H1 (cell line): ENCODE results near the gene HNRNPAB. TPM values are rescaled to one million over a fixed set of nuclear protein-coding genes. Genes with fewer than 3 reads are reported as not detected.

Experiments used
- CTCF ChIA-PET: fragments of 300-600 bp; sonication (Branson Sonifier 250); formaldehyde crosslinking; loops from one replicate; lab custom pipeline; 2021; ENCODE audit not compliant: partially characterized antibody; lab: Charles Lee
- POLR2A ChIA-PET: fragments of 300-600 bp; sonication (Branson Sonifier 250); formaldehyde crosslinking; loops from one replicate; lab custom pipeline; 2021; ENCODE audit warnings: inconsistent platforms; ENCODE audit not compliant: partially characterized antibody; lab: Charles Lee
- DNase-seq, 2 experiments: peaks; one replicate each; pipeline versions ENCODE4 v3.0.0 to v3.0.0-alpha.2; 2010 to 2022; ENCODE audit warnings: low spot score in 2 of 2, low read depth in 1 of 2, mixed read lengths in 1 of 2
- FAIRE-seq: peaks from 2 replicates; lab custom pipeline; 2011; peaks lifted over from hg19 to GRCh38; lab: Jason Lieb, UNC
- H2AFZ ChIP-seq: 2 replicates; pipeline ENCODE4 v1.8.1; 2012; ENCODE audit warnings: low read length, inconsistent platforms
- H2AK5ac ChIP-seq: 2 replicates; pipeline ENCODE4 v1.6.1; 2013; ENCODE audit warnings: low read depth, low read length
- H2BK120ac ChIP-seq: replicated peaks from 2 replicates; pipeline ENCODE3; 2013; ENCODE audit warnings: low read depth, low read length, inconsistent platforms
- H2BK12ac ChIP-seq: 2 replicates; pipeline ENCODE4 v1.6.1; 2013; ENCODE audit warnings: low read depth, low read length
- H2BK15ac ChIP-seq: 2 replicates; pipeline ENCODE4 v1.6.1; 2013; ENCODE audit warnings: low read length
- H2BK20ac ChIP-seq: 2 replicates; pipeline ENCODE4 v1.6.1; 2013; ENCODE audit warnings: low read length
- H2BK5ac ChIP-seq: 2 replicates; pipeline ENCODE4 v1.6.1; 2013; ENCODE audit warnings: low read depth, low read length
- H3K14ac ChIP-seq: 2 replicates; pipeline ENCODE4 v1.6.1; 2013; ENCODE audit warnings: inconsistent platforms; ENCODE audit not compliant: insufficient read length
- H3K18ac ChIP-seq: 2 replicates; pipeline ENCODE4 v1.6.1; 2013; ENCODE audit warnings: low read length; ENCODE audit errors: extremely low read depth
- H3K23ac ChIP-seq: 2 replicates; pipeline ENCODE4 v1.6.1; 2013; ENCODE audit warnings: inconsistent platforms; ENCODE audit not compliant: insufficient read length
- H3K23me2 ChIP-seq: 2 replicates; pipeline ENCODE4 v1.6.1; 2013; ENCODE audit warnings: low read depth, low read length
- H3K27ac ChIP-seq: 2 replicates; pipeline ENCODE4 v1.6.1; 2011; ENCODE audit warnings: low read depth, low read length, inconsistent platforms
- H3K27me3 ChIP-seq, 4 experiments: replicated peaks in 1 of 4; 1 replicate in 1 of 4; 2 replicates in 3 of 4; pipeline versions ENCODE4 v1.6.1 to v1.8.1; 2011 to 2013; ENCODE audit warnings: low read length in 3 of 4, mild to moderate bottlenecking in 3 of 4, inconsistent platforms in 2 of 4, mixed read lengths in 2 of 4, moderate library complexity in 1 of 4; ENCODE audit not compliant: control insufficient read depth in 3 of 4, insufficient read depth in 3 of 4; ENCODE audit errors: extremely low read depth in 1 of 4
- H3K36me3 ChIP-seq, 4 experiments: 2 replicates each; pipeline versions ENCODE4 v1.6.1 to v1.8.1; 2011 to 2013; ENCODE audit warnings: mild to moderate bottlenecking in 4 of 4, low read length in 3 of 4, moderate library complexity in 2 of 4, control low read depth in 1 of 4, inconsistent platforms in 1 of 4; ENCODE audit not compliant: insufficient read depth in 4 of 4, control insufficient read depth in 2 of 4
- H3K4ac ChIP-seq: replicated peaks from 2 replicates; pipeline ENCODE3; 2013; ENCODE audit warnings: low read length, low read depth, mixed read lengths, inconsistent platforms; ENCODE audit not compliant: insufficient read length
- H3K4me1 ChIP-seq, 4 experiments: replicated peaks in 1 of 4; 1 replicate in 1 of 4; 2 replicates in 3 of 4; pipeline versions ENCODE4 v1.6.1 to v1.8.1; 2011 to 2013; ENCODE audit warnings: low read length in 3 of 4, inconsistent platforms in 2 of 4, mixed read lengths in 1 of 4; ENCODE audit not compliant: insufficient read depth in 4 of 4, control insufficient read depth in 3 of 4
- H3K4me2 ChIP-seq, 2 experiments: 2 replicates each; pipeline versions ENCODE4 v1.6.1 to v1.8.1; 2011 to 2013; ENCODE audit warnings: low read depth in 2 of 2, low read length in 2 of 2, control low read depth in 1 of 2, inconsistent platforms in 1 of 2, mild to moderate bottlenecking in 1 of 2; ENCODE audit not compliant: insufficient read depth in 1 of 2
- H3K4me3 ChIP-seq, 4 experiments: fragments of 200-600, 300-600 bp in 1 of 4; sonication (generic), shearing (Covaris generic), sonication (Bioruptor Twin) in 1 of 4; 2 replicates each; pipeline versions ENCODE4 v1.5.1 to v1.8.1; 2011 to 2016; ENCODE audit warnings: low read length in 4 of 4, low read depth in 3 of 4, control low read depth in 2 of 4, inconsistent platforms in 2 of 4, mild to moderate bottlenecking in 2 of 4, mixed read lengths in 1 of 4, moderate library complexity in 1 of 4; ENCODE audit not compliant: insufficient read depth in 2 of 4; ENCODE audit errors: extremely low read depth in 1 of 4
- H3K56ac ChIP-seq: replicated peaks from 2 replicates; pipeline ENCODE3; 2013; ENCODE audit warnings: low read depth, mild to moderate bottlenecking, mixed read lengths, low read length, inconsistent platforms; ENCODE audit not compliant: insufficient read length
- H3K79me1 ChIP-seq: 2 replicates; pipeline ENCODE4 v1.6.1; 2013; ENCODE audit warnings: low read depth, low read length, control low read depth
- H3K79me2 ChIP-seq, 2 experiments: 2 replicates each; pipeline versions ENCODE4 v1.6.1 to v1.8.1; 2012 to 2013; ENCODE audit warnings: low read length in 2 of 2, mild to moderate bottlenecking in 2 of 2, inconsistent platforms in 1 of 2; ENCODE audit not compliant: insufficient read depth in 2 of 2, control insufficient read depth in 1 of 2
- H3K9ac ChIP-seq, 4 experiments: replicated peaks in 1 of 4; 1 replicate in 1 of 4; 2 replicates in 3 of 4; pipeline versions ENCODE4 v1.6.1 to v1.8.1; 2011 to 2013; ENCODE audit warnings: low read depth in 3 of 4, low read length in 3 of 4, control low read depth in 2 of 4, mild to moderate bottlenecking in 2 of 4, moderate library complexity in 2 of 4, inconsistent platforms in 1 of 4; ENCODE audit errors: extremely low read depth in 1 of 4
- H3K9me3 ChIP-seq, 2 experiments: 2 replicates each; pipeline versions ENCODE4 v1.6.1 to v1.8.1; 2012 to 2013; ENCODE audit warnings: mild to moderate bottlenecking in 2 of 2, moderate library complexity in 2 of 2, control low read depth in 1 of 2, inconsistent platforms in 1 of 2, low read depth in 1 of 2, low read length in 1 of 2, mixed read lengths in 1 of 2; ENCODE audit not compliant: insufficient read depth in 2 of 2
- H4K20me1 ChIP-seq, 2 experiments: replicated peaks in 1 of 2; 2 replicates each; pipeline versions ENCODE3 to v1.8.1; 2011 to 2013; ENCODE audit warnings: inconsistent platforms in 2 of 2, low read length in 2 of 2, mild to moderate bottlenecking in 1 of 2; ENCODE audit not compliant: insufficient read depth in 2 of 2, control insufficient read depth in 1 of 2
- H4K5ac ChIP-seq: 2 replicates; pipeline ENCODE4 v1.6.1; 2013; ENCODE audit warnings: low read length, low read depth, mixed read lengths, inconsistent platforms; ENCODE audit not compliant: insufficient read length
- H4K8ac ChIP-seq: 2 replicates; pipeline ENCODE4 v1.8.0; 2013; ENCODE audit warnings: mild to moderate bottlenecking, moderate library complexity, low read length, inconsistent platforms; ENCODE audit not compliant: insufficient read depth; ENCODE audit errors: extremely low read depth
- H4K91ac ChIP-seq: replicated peaks from 2 replicates; pipeline ENCODE3; 2013; ENCODE audit warnings: low read length, mixed read lengths, inconsistent platforms; ENCODE audit not compliant: insufficient read length
- EP300 ChIP-seq, 2 experiments: IDR thresholded peaks; 1 replicate in 1 of 2; 2 replicates in 1 of 2; pipeline ENCODE4 v1.6.1; 2011 to 2012; ENCODE audit warnings: low read depth in 2 of 2, low read length in 2 of 2, mild to moderate bottlenecking in 2 of 2, borderline replicate concordance in 1 of 2, inconsistent platforms in 1 of 2, moderate library complexity in 1 of 2
- GABPA ChIP-seq: IDR thresholded peaks from 2 replicates; pipeline ENCODE4 v1.6.1; 2011; ENCODE audit warnings: mild to moderate bottlenecking, low read length, moderate library complexity, borderline replicate concordance; ENCODE audit not compliant: insufficient read depth
- KDM1A ChIP-seq: fragments of 200-600, 300-600 bp; sonication (generic); IDR thresholded peaks from 2 replicates; pipeline ENCODE4 v1.7.1; 2016; ENCODE audit warnings: mild to moderate bottlenecking, low read length, borderline replicate concordance
- KDM5A ChIP-seq: fragments of 200-600 bp; IDR thresholded peaks from 2 replicates; pipeline ENCODE4 v1.7.1; 2012; ENCODE audit warnings: mild to moderate bottlenecking, low read length, inconsistent platforms, mixed read lengths
- POLR2AphosphoS5 ChIP-seq: IDR thresholded peaks from 2 replicates; pipeline ENCODE4 v1.6.1; 2011; ENCODE audit warnings: low read depth, low read length
- SAP30 ChIP-seq: fragments of 300-600 bp; sonication (generic); IDR thresholded peaks from 2 replicates; pipeline ENCODE4 v1.7.1; 2012; ENCODE audit warnings: low read length, moderate library complexity, mild to moderate bottlenecking, inconsistent platforms; ENCODE audit not compliant: insufficient read depth, insufficient replicate concordance
- SP1 ChIP-seq: IDR thresholded peaks from 2 replicates; pipeline ENCODE4 v1.6.1; 2011; ENCODE audit warnings: low read depth, low read length
- TAF1 ChIP-seq: IDR thresholded peaks from 2 replicates; pipeline ENCODE4 v1.6.1; 2011; ENCODE audit warnings: mild to moderate bottlenecking, low read depth, low read length
- TAF7 ChIP-seq: optimal IDR thresholded peaks from 2 replicates; pipeline ENCODE3; 2011; ENCODE audit warnings: low read depth, mild to moderate bottlenecking, inconsistent platforms, low read length, moderate library complexity, borderline replicate concordance
- TEAD4 ChIP-seq: IDR thresholded peaks from 2 replicates; pipeline ENCODE4 v1.6.1; 2012; ENCODE audit warnings: low read depth, low read length, inconsistent platforms, mixed read lengths
- WGBS, 2 experiments: shearing (Covaris generic) in 1 of 2; methylation state at CpG; one replicate each; pipeline versions ENCODE4 v1.1.6 to v1.1.7; 2013 to 2015; ENCODE audit warnings: low lambda C conversion rate in 2 of 2, mixed read lengths in 2 of 2, inconsistent platforms in 1 of 2, low coverage in 1 of 2, missing lambda C conversion rate in 1 of 2; ENCODE audit not compliant: insufficient replicate concordance in 2 of 2, insufficient coverage in 1 of 2, insufficient read length in 1 of 2; ENCODE audit errors: extremely low coverage in 1 of 2, missing lambda C conversion rate in 1 of 2; 5-methylcytosine and 5-hydroxymethylcytosine counted together
- polyA plus RNA-seq, 7 experiments: library from polyadenylated mRNA; depleted of rRNA in 3 of 7; stranded (reverse) in 5 of 7; unstranded in 2 of 7; fragments of >200 nt in 5 of 7; fragments of 200-250 nt in 2 of 7; gene quantifications; 1 replicate in 5 of 7; 2 replicates in 1 of 7; 4 replicates in 1 of 7; pipeline versions ENCODE4 v1.2.1 to v1.2.3, GENCODE V29; 2011 to 2013; ENCODE audit warnings: missing spikeins in 2 of 7, mixed read lengths in 2 of 7
- total RNA-seq: library from RNA; stranded (reverse); fragmentation: NEBNext Ultra II Directional; extraction: Animal tissue kit (Norgen Biotek cat#: 25700); gene quantifications from 2 replicates; pipeline ENCODE4 v1.2.1, GENCODE V29; 2021
- TF ChIP-seq, protein P1 (sequence below): IDR thresholded peaks from 2 replicates; pipeline ENCODE4 v1.6.1; 2011; ENCODE audit warnings: low read length, improper control_type of control experiment

HNRNPAB gene
- total and polyA plus RNA-seq, 2 of the 8 experiments (the other 6 are each of a cell fraction or from before 2014, with no cell fraction given), result 373 to 563 TPM

DNA sequence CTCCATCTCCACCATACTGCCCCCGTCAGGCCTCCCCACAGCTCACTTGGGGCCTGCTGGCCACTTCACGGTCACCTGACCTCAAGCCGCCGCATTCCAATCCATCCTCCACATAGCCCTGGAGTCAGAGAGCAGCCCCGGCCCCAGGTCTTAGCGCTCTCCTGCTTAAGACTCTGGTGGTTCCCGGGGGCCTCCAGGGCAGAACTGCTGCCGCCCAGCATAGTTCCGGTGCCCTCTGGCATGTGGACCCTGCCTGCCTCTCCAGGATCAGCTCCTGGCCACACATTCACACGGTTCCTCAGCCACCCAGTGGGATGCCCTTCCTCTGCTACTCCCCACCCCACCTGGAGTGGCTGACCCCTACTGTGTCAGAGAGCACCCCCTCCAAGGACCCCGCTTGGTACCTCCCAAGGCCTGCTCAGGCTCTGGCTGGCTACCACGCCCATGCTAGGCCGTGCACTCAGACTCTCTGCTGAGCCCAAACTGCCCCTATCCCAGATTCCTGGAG is 19.5 kb downstream of the HNRNPAB start:
- Histone ChIP-seq H2BK20ac (no peak overlapping the region), H3K27me3 (no peaks in the 10 kb centered on the region), H3K9me3 (no peaks in the 10 kb centered on the region), H3K9ac (no peak overlapping the region), H3K14ac (no peak overlapping the region), H2BK5ac (peak overlapping the region; percentile 79; the same call in 1 of the 2 replicates), H4K8ac (peak overlapping the region; percentile 15; the same call in 1 of the 2 replicates), H3K23me2 (no peaks in the 10 kb centered on the region), H3K4ac (no peak overlapping the region), H4K5ac (peak overlapping the region; percentile 5), H2BK12ac (no peak overlapping the region), H3K36me3 (peaks cover 2 to 33% (median 14%) of the 10 kb centered on the region in 4 experiments; a peak in 7 of 8 replicates), H3K23ac (no peak overlapping the region), H3K4me3 (no peak overlapping the region; a peak in 2 of 8 replicates), H3K56ac (no peak overlapping the region), H3K79me1 (no peaks in the 10 kb centered on the region; the same call in 1 of the 2 replicates), H2BK120ac (no peak overlapping the region), H3K27ac (no peak overlapping the region), H3K79me2 (no peaks in the 10 kb centered on the region), H3K18ac (0 out of 2 replicates have a peak overlapping the region, but pooled peaks have one; percentile 51), H4K20me1 (peaks cover 0 to 19% of the 10 kb centered on the region in 2 experiments), H2AFZ (no peak overlapping the region), H3K4me1 (peaks cover 0 to 15% (median 9%) of the 10 kb centered on the region in 4 experiments; a peak in 6 of 7 replicates), H2BK15ac (no peak overlapping the region), H3K4me2 (peak overlapping the region in 1 of 2 experiments; percentile 12; a peak in 1 of 4 replicates), H4K91ac (peak overlapping the region; percentile 67), H2AK5ac (no peak overlapping the region)
- POLR2A ChIA-PET, result interaction anchor here (0.6 to 21.6 kb wide), 4 partner anchors 9 to 137 kb away, joined by 4 to 507 read pairs (median 14); partner anchors contain the start of genes HNRNPAB and PHYKPL
- CTCF ChIA-PET, result interaction anchor here (1.0 to 1.8 kb wide), 3 partner anchors 8 to 734 kb away, joined by 3 to 7 read pairs (median 3); partner anchors contain the start of gene PHYKPL
- whole genome bisulfite sequencing, 2 experiments, result 71% methylated on average over 13 of the region's 13 CpGs; no CpG with 5 or more reads in 1 of the 2 experiments
- FAIRE-seq, result no peak
- DNase-seq, result no peak
- TF ChIP-seq SAP30, result no peak
- TF ChIP-seq TAF7, result no peak
- no peak for TF ChIP-seq EP300 (IDR thresholded peaks at IDR 0.05; ENCODE audit: borderline replicate concordance in 1 of 2, low read depth in 2 of 2, low read length in 2 of 2)
- TF ChIP-seq POLR2AphosphoS5, result peak; percentile 38; the same call in 1 of the 2 replicates
- TF ChIP-seq SP1, result peak; percentile 66
- TF ChIP-seq TEAD4, result peak; percentile 73; the same call in 1 of the 2 replicates
- TF ChIP-seq KDM1A, result no peak
- TF ChIP-seq TAF1, result peak; percentile 15; the same call in 1 of the 2 replicates
- no peak for TF ChIP-seq GABPA
- no peak for TF ChIP-seq KDM5A
- TF ChIP-seq, protein P1, sequence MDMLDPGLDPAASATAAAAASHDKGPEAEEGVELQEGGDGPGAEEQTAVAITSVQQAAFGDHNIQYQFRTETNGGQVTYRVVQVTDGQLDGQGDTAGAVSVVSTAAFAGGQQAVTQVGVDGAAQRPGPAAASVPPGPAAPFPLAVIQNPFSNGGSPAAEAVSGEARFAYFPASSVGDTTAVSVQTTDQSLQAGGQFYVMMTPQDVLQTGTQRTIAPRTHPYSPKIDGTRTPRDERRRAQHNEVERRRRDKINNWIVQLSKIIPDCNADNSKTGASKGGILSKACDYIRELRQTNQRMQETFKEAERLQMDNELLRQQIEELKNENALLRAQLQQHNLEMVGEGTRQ, result peak; percentile 60
